ENCODE results near the gene ANKAR.
A peak's percentile ranks its signal among the peaks of the same experiment; 100 is the strongest.
"Not testable (repeated sequence)": the region's sequence is repeated elsewhere in the genome, so short reads cannot be mapped to it uniquely, and the experiment has no call there.

The ANKAR gene

GRCh38 chr2:189658306-189659212, 15.9 kb upstream of the ANKAR start:
- H3K27ac ChIP-seq (ENCODE audit: low read depth in 2 of 2, low read length in 2 of 2): peak overlapping the region in 1 of 2 donors; percentile 59
- no peaks in the 10 kb centered on the region for H3K9me3 ChIP-seq (ENCODE audit: control insufficient read depth in 2 of 2, low read length in 2 of 2)

DNA sequence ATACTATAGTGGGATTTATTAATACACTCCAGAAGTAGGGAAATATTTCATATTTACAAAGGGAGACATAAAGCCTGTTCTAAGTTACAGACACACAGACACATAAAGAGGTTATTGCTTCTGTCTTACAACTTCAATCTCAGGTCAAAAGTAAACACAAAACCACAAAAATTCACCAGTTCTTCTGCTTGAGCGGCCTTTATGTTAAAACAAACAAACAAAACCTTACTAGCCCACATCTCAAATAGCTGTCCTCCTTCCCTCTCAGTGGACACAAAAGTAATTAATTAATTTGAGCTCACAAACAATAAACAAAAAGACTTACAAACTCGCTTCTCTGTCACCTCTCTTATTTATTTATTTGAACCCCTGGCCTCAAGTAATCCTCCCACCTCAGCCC, 14.7 kb upstream of the ANKAR start:
- H3K4me3 ChIP-seq (ENCODE audit: low read length in 2 of 2): no peak overlapping the region
- no peaks in the 10 kb centered on the region for H3K27me3 ChIP-seq (ENCODE audit: control insufficient read depth in 2 of 2, insufficient read depth in 2 of 2, low read length in 2 of 2)
- peaks cover 0 to 2% of the 10 kb centered on the region in 2 donors for H3K36me3 ChIP-seq (ENCODE audit: control insufficient read depth in 2 of 2, insufficient read depth in 2 of 2, low read length in 2 of 2)
- H3K4me1 ChIP-seq (ENCODE audit: control insufficient read depth in 2 of 2, insufficient read depth in 2 of 2, low read length in 2 of 2): peaks cover 9 to 10% of the 10 kb centered on the region in 2 donors
- H3K27ac ChIP-seq (ENCODE audit: low read depth in 2 of 2, low read length in 2 of 2): no peak overlapping the region
- H3K9me3 ChIP-seq (ENCODE audit: control insufficient read depth in 2 of 2, low read length in 2 of 2): no peaks in the 10 kb centered on the region
- no peak overlapping the region for H3K9ac ChIP-seq (ENCODE audit: low read depth in 1 of 2, low read length in 2 of 2)

More at GRCh38 chr2:189658306-189659212, 15.9 kb upstream of the ANKAR start:
- Histone ChIP-seq H3K4me3 (ENCODE audit: low read length in 2 of 2) (peak overlapping the region in 1 of 2 donors; percentile 6), H3K27me3 (ENCODE audit: control insufficient read depth in 2 of 2, insufficient read depth in 2 of 2, low read length in 2 of 2) (no peaks in the 10 kb centered on the region), H3K4me1 (ENCODE audit: control insufficient read depth in 2 of 2, insufficient read depth in 2 of 2, low read length in 2 of 2) (peaks cover 9 to 10% of the 10 kb centered on the region in 2 donors), H3K9ac (ENCODE audit: low read depth in 1 of 2, low read length in 2 of 2) (no peak overlapping the region), H3K36me3 (ENCODE audit: control insufficient read depth in 2 of 2, insufficient read depth in 2 of 2, low read length in 2 of 2) (no peaks in the 10 kb centered on the region)

GRCh38 chr2:189660803-189661147, 13.7 kb upstream of the ANKAR start:
- Histone ChIP-seq H3K4me3 (ENCODE audit: low read length in 2 of 2) (peak overlapping the region in 1 of 2 donors; percentile 33), H3K27ac (ENCODE audit: low read depth in 2 of 2, low read length in 2 of 2) (no peak overlapping the region), H3K27me3 (ENCODE audit: control insufficient read depth in 2 of 2, insufficient read depth in 2 of 2, low read length in 2 of 2) (no peaks in the 10 kb centered on the region)

DNA sequence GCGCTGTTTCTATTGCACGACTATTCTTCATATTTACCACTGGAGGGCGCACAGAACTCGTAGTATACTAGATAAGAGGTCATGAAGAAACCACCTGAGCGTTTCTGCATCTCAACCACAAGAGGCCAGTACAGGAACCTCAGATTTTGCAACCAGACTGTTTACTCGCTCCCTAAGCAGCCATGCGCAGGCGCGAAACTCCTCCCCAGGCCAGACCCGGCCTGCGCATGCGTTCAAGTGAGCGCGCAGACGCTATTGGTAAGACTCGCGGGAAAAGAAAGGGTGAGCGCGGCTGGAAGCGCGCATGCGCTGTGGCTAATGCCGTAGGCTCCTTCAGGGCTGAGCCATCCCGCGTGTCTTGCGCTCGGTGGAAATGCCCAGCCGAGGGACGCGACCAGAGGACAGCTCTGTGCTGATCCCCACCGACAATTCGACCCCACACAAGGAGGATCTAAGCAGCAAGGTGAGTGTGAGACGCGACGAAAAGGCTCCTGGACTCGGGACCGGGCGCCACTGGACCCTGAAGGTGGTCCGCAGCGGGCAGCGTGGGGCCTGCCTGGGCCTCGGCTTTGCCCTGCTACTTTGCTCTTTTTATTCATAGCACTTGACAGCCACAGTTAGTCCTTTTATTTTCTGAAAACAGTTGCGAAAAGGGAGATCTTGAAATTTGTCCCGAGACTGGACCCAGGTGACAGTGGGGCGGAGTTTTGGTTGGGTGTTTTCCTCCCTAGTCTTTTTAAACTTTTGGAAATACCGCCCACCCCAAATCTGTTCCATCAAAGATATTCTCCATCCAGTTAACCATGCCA, 13.1 kb upstream of the ANKAR start, which contains the start of gene ASNSD1:
Gene ASNSD1, plus strand, starts transcription at position 312 of the 809 bp plus-strand sequence. CDS start 4,674 bp downstream, outside the sequence.
- Histone ChIP-seq H3K36me3 (ENCODE audit: control insufficient read depth in 2 of 2, insufficient read depth in 2 of 2, low read length in 2 of 2) (peaks cover 5 to 12% of the 10 kb centered on the region in 2 donors), H3K9ac (ENCODE audit: low read depth in 1 of 2, low read length in 2 of 2) (peak within 1 kb of the TSS; percentile 98 to 100), H3K4me1 (ENCODE audit: control insufficient read depth in 2 of 2, insufficient read depth in 2 of 2, low read length in 2 of 2) (peaks cover 9 to 10% of the 10 kb centered on the region in 2 donors), H3K27ac (ENCODE audit: low read depth in 2 of 2, low read length in 2 of 2) (peak within 1 kb of the TSS; percentile 80 to 89), H3K9me3 (ENCODE audit: control insufficient read depth in 2 of 2, low read length in 2 of 2) (no peaks in the 10 kb centered on the region), H3K4me3 (ENCODE audit: low read length in 2 of 2) (peak within 1 kb of the TSS; percentile 98 to 99), H3K27me3 (ENCODE audit: control insufficient read depth in 2 of 2, insufficient read depth in 2 of 2, low read length in 2 of 2) (no peaks in the 10 kb centered on the region)

More at GRCh38 chr2:189660803-189661147, 13.7 kb upstream of the ANKAR start:
- Histone ChIP-seq H3K9me3 (ENCODE audit: control insufficient read depth in 2 of 2, low read length in 2 of 2) (no peaks in the 10 kb centered on the region), H3K4me1 (ENCODE audit: control insufficient read depth in 2 of 2, insufficient read depth in 2 of 2, low read length in 2 of 2) (peaks cover 9 to 10% of the 10 kb centered on the region in 2 donors), H3K9ac (ENCODE audit: low read depth in 1 of 2, low read length in 2 of 2) (no peak overlapping the region), H3K36me3 (ENCODE audit: control insufficient read depth in 2 of 2, insufficient read depth in 2 of 2, low read length in 2 of 2) (peaks cover 0 to 7% of the 10 kb centered on the region in 2 donors)

DNA sequence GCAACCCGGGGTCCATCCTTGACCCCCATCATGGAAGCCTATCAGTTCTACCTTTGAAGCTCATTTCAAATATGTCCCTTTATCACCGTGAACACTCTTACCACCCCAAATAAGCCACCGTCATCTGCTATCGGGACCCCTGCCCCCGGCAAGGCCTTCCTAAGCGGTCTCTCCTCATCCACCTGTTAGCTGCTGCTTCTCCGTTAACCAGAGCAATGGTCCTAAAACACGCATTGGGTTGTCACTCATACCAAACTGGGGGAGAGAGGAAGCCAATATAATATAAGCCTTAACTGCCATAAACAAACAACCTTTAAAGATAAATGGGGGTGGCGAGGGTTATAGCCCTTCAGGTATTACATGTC, 12.5 kb upstream of the ANKAR start:
- peak overlapping the region; percentile 80 to 89 for H3K27ac ChIP-seq (ENCODE audit: low read depth in 2 of 2, low read length in 2 of 2)
- H3K27me3 ChIP-seq (ENCODE audit: control insufficient read depth in 2 of 2, insufficient read depth in 2 of 2, low read length in 2 of 2): no peaks in the 10 kb centered on the region
- H3K4me3 ChIP-seq (ENCODE audit: low read length in 2 of 2): peak overlapping the region; percentile 98 to 99
- peak overlapping the region; percentile 98 to 100 for H3K9ac ChIP-seq (ENCODE audit: low read depth in 1 of 2, low read length in 2 of 2)
- H3K9me3 ChIP-seq (ENCODE audit: control insufficient read depth in 2 of 2, low read length in 2 of 2): no peaks in the 10 kb centered on the region
- peaks cover 9 to 10% of the 10 kb centered on the region in 2 donors for H3K4me1 ChIP-seq (ENCODE audit: control insufficient read depth in 2 of 2, insufficient read depth in 2 of 2, low read length in 2 of 2)
- H3K36me3 ChIP-seq (ENCODE audit: control insufficient read depth in 2 of 2, insufficient read depth in 2 of 2, low read length in 2 of 2): peaks cover 10 to 17% of the 10 kb centered on the region in 2 donors

- no peak overlapping the region for H3K27ac ChIP-seq (ENCODE audit: low read depth in 2 of 2, low read length in 2 of 2)
- H3K9ac ChIP-seq (ENCODE audit: low read depth in 1 of 2, low read length in 2 of 2): peak overlapping the region; percentile 98 to 100
- no peaks in the 10 kb centered on the region for H3K27me3 ChIP-seq (ENCODE audit: control insufficient read depth in 2 of 2, insufficient read depth in 2 of 2, low read length in 2 of 2)
- H3K36me3 ChIP-seq (ENCODE audit: control insufficient read depth in 2 of 2, insufficient read depth in 2 of 2, low read length in 2 of 2): peaks cover 18 to 25% of the 10 kb centered on the region in 2 donors
- peaks cover 9 to 10% of the 10 kb centered on the region in 2 donors for H3K4me1 ChIP-seq (ENCODE audit: control insufficient read depth in 2 of 2, insufficient read depth in 2 of 2, low read length in 2 of 2)
- peak overlapping the region in 1 of 2 donors; percentile 98 for H3K4me3 ChIP-seq (ENCODE audit: low read length in 2 of 2)
- H3K9me3 ChIP-seq (ENCODE audit: control insufficient read depth in 2 of 2, low read length in 2 of 2): no peaks in the 10 kb centered on the region
These were observed 11.7 kb upstream of the ANKAR start for GRCh38 chr2:189662669-189663226.

DNA sequence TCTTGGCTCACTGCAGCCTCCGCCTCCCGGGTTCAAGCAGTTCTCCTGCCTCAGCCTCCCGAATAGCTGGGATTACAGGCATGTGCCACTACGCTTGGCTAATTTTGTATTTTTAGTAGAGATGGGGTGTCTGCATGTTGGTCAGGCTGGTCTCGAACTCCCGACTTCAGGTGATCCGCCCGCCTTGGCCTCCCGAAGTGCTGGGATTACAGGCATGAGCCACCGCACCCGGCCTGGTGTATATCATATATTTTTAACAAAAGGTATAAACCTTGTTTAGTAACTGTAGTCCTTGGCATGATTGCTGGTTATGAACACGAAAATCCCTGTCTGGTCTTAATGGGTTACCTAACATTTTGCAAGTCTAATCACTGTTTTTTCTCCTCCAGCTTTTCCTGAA, 11.2 kb upstream of the ANKAR start:
- not testable (repeated sequence) for H3K9me3 ChIP-seq (ENCODE audit: control insufficient read depth in 2 of 2, low read length in 2 of 2); H3K27ac ChIP-seq (ENCODE audit: low read depth in 2 of 2, low read length in 2 of 2); H3K27me3 ChIP-seq (ENCODE audit: control insufficient read depth in 2 of 2, insufficient read depth in 2 of 2, low read length in 2 of 2); H3K4me3 ChIP-seq (ENCODE audit: low read length in 2 of 2); H3K9ac ChIP-seq (ENCODE audit: low read depth in 1 of 2, low read length in 2 of 2)
- Histone ChIP-seq H3K4me1 (ENCODE audit: control insufficient read depth in 2 of 2, insufficient read depth in 2 of 2, low read length in 2 of 2) (peaks cover 9 to 10% of the 10 kb centered on the region in 2 donors), H3K36me3 (ENCODE audit: control insufficient read depth in 2 of 2, insufficient read depth in 2 of 2, low read length in 2 of 2) (peaks cover 23 to 30% of the 10 kb centered on the region in 2 donors)

- no peak overlapping the region for H3K27ac ChIP-seq (ENCODE audit: low read depth in 2 of 2, low read length in 2 of 2)
- H3K9ac ChIP-seq (ENCODE audit: low read depth in 1 of 2, low read length in 2 of 2): no peak overlapping the region
- H3K9me3 ChIP-seq (ENCODE audit: control insufficient read depth in 2 of 2, low read length in 2 of 2): no peaks in the 10 kb centered on the region
- H3K36me3 ChIP-seq (ENCODE audit: control insufficient read depth in 2 of 2, insufficient read depth in 2 of 2, low read length in 2 of 2): peaks cover 32 to 57% of the 10 kb centered on the region in 2 donors
- H3K27me3 ChIP-seq (ENCODE audit: control insufficient read depth in 2 of 2, insufficient read depth in 2 of 2, low read length in 2 of 2): no peaks in the 10 kb centered on the region
- no peak overlapping the region for H3K4me3 ChIP-seq (ENCODE audit: low read length in 2 of 2)
- H3K4me1 ChIP-seq (ENCODE audit: control insufficient read depth in 2 of 2, insufficient read depth in 2 of 2, low read length in 2 of 2): peaks cover 0 to 6% of the 10 kb centered on the region in 2 donors
These were observed 4.6 kb upstream of the ANKAR start for GRCh38 chr2:189669913-189670312.

DNA sequence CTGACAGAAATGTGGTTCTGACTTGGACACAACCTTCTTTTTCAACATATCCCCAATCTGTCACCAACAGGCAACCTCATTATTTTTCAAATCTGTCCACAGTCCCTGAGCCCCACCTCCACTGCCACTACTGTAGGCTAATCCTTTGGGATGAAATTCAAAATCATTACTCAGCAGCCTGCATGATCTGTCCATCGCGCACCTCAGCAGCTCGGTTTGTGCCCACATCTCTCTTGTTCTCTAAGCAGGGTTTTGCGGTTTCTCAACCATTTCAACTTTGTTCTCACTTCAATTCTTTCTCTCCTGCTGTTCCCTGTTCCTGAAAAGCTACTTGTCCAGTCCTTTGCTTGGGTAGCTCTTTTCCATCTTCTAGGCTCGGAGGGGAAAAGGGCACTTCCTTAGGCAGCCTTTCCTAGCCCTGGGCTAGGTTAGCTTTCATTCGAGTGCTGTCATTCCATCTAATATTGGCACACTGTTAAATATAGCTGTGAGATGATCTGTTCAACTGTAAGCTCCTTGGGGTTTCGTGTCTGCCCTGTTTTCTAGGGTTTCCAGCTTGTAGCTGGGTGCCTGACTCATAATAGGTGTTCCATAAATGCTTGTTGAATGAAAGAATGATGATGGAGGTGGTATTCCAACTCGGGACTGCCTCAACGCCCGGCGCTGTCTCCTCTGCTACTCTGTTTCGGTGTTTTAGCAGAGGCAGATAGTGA, 653 bp upstream of the ANKAR start:
- Histone ChIP-seq H3K27me3 (ENCODE audit: control insufficient read depth in 2 of 2, insufficient read depth in 2 of 2, low read length in 2 of 2) (no peaks in the 10 kb centered on the region), H3K4me3 (ENCODE audit: low read length in 2 of 2) (peak overlapping the region; percentile 92), H3K36me3 (ENCODE audit: control insufficient read depth in 2 of 2, insufficient read depth in 2 of 2, low read length in 2 of 2) (peaks cover 5 to 27% of the 10 kb centered on the region in 2 donors), H3K9me3 (ENCODE audit: control insufficient read depth in 2 of 2, low read length in 2 of 2) (no peaks in the 10 kb centered on the region), H3K4me1 (ENCODE audit: control insufficient read depth in 2 of 2, insufficient read depth in 2 of 2, low read length in 2 of 2) (peaks cover 0 to 6% of the 10 kb centered on the region in 2 donors), H3K27ac (ENCODE audit: low read depth in 2 of 2, low read length in 2 of 2) (peak overlapping the region; percentile 90 to 95), H3K9ac (ENCODE audit: low read depth in 1 of 2, low read length in 2 of 2) (peak overlapping the region; percentile 95 to 100)

Measured in mucosa of rectum (tissue), 2 donors.